EL (cell line): ENCODE data around the gene F2R.
"Not testable (repeated sequence)": the region's sequence is repeated elsewhere in the genome, so short reads cannot be mapped to it uniquely, and the experiment has no call there.

Experiments
- DNase-seq: peaks from one replicate; pipeline ENCODE4 v3.0.0-alpha.2; 2016

Gene F2R

GRCh38 chr5:76720988-76721569 is 5.2 kb downstream of the F2R start:
- no peak for DNase-seq

GRCh38 chr5:76723266-76723665 is 7.3 kb downstream of the F2R start:
- DNase-seq: no peak

GRCh38 chr5:76723906-76724305 is 8.0 kb downstream of the F2R start:
- DNase-seq: no peak

GRCh38 chr5:76724871-76725270 is 8.9 kb downstream of the F2R start:
- peak; percentile 81 for DNase-seq

- DNase-seq: no peak
Measured at GRCh38 chr5:76728965-76729364, 13.0 kb downstream of the F2R start.

GRCh38 chr5:76729373-76730290 is 13.7 kb downstream of the F2R start:
- no peak for DNase-seq

- no peak for DNase-seq
Measured at GRCh38 chr5:76732405-76733048, 16.6 kb downstream of the F2R start.

- DNase-seq: no peak
Measured at GRCh38 chr5:76733049-76733417, 17.1 kb downstream of the F2R start.

- DNase-seq: no peak
Measured at GRCh38 chr5:76735762-76736545, 20.0 kb downstream of the F2R start.

- DNase-seq: no peak
Measured at GRCh38 chr5:76736679-76737556, 21.0 kb downstream of the F2R start.

GRCh38 chr5:76737846-76738245 is 21.9 kb downstream of the F2R start:
- no peak for DNase-seq

- not testable (repeated sequence) for DNase-seq
Measured at GRCh38 chr5:76741506-76741905, 25.6 kb downstream of the F2R start.

- peak; percentile 62 for DNase-seq
Measured at GRCh38 chr5:76742583-76742982, 26.7 kb downstream of the F2R start.

- DNase-seq: no peak
Measured at GRCh38 chr5:76744632-76745031, 28.7 kb downstream of the F2R start.

- DNase-seq: no peak
Measured at GRCh38 chr5:76745670-76746069, 29.7 kb downstream of the F2R start.

GRCh38 chr5:76746677-76747076 is 30.8 kb downstream of the F2R start:
- no peak for DNase-seq

- no peak for DNase-seq
Measured at GRCh38 chr5:76747706-76748105, 31.8 kb downstream of the F2R start.

- no peak for DNase-seq
Measured at GRCh38 chr5:76751291-76751690, 35.4 kb downstream of the F2R start.

- no peak for DNase-seq
Measured at GRCh38 chr5:76754668-76755078, 38.7 kb downstream of the F2R start.

- DNase-seq: no peak
Measured at GRCh38 chr5:76755779-76756637, 40.1 kb downstream of the F2R start.

- no peak for DNase-seq
Measured at GRCh38 chr5:76757049-76757448, 41.1 kb downstream of the F2R start.
